ENCODE results near the gene PSG3.
A peak's percentile ranks its signal among the peaks of the same experiment; 100 is the strongest.
"Not testable (repeated sequence)": the region's sequence is repeated elsewhere in the genome, so short reads cannot be mapped to it uniquely, and the experiment has no call there.

Gene PSG3

GRCh38 chr19:42693760-42694350 is 46.4 kb downstream of the PSG3 start:
- TF ChIP-seq CTCF (IDR thresholded peaks at IDR 0.05; ENCODE audit: low read depth, low read length): peak; percentile 59
- no peak overlapping the region for H3K4me3 ChIP-seq (ENCODE audit: low read depth, low read length)

- no peak overlapping the region for H3K4me3 ChIP-seq (ENCODE audit: low read depth, low read length)
- peak; percentile 52; the same call in 1 of the 2 replicates for TF ChIP-seq CTCF (IDR thresholded peaks at IDR 0.05; ENCODE audit: low read depth, low read length)
Observed at GRCh38 chr19:42683917-42684513, 56.3 kb downstream of the PSG3 start.

GRCh38 chr19:42676326-42676725 is 64.0 kb downstream of the PSG3 start:
- not testable (repeated sequence) for H3K4me3 ChIP-seq (ENCODE audit: low read depth, low read length)

GRCh38 chr19:42674549-42674948 is 65.7 kb downstream of the PSG3 start:
- H3K4me3 ChIP-seq (ENCODE audit: low read depth, low read length): not testable (repeated sequence)

All from WI38 (cell line).